Stomach (tissue), 9 donors: ENCODE data around the gene CEP192. TPM values are rescaled to one million over a fixed set of nuclear protein-coding genes. Genes with fewer than 3 reads are reported as not detected.

ENCODE experiments used
- DNase-seq, 2 donors: peaks; one replicate each; pipeline versions ENCODE4 v3.0.0 to v3.0.0-alpha.2; 2013 to 2019
- H3K27ac ChIP-seq, 5 donors: fragments of 200-600 bp in 4 of 5; sonication (generic) in 4 of 5; one replicate each; pipeline ENCODE4 v1.5.1; 2013 to 2019; ENCODE audit warnings: mild to moderate bottlenecking in 1 of 5, moderate library complexity in 1 of 5
- H3K27me3 ChIP-seq, 3 donors: fragments of 200-600 bp; sonication (generic); one replicate each; pipeline ENCODE4 v1.5.1; 2017 to 2019; ENCODE audit warnings: mixed run types in 1 of 3
- H3K36me3 ChIP-seq, 4 donors: fragments of 200-600 bp; sonication (generic); 1 replicate in 3 of 4; 2 replicates in 1 of 4; pipeline ENCODE4 v1.5.1; 2016 to 2019
- H3K4me1 ChIP-seq, 4 donors: fragments of 200-600 bp; sonication (generic); one replicate each; pipeline ENCODE4 v1.5.1; 2016 to 2019
- H3K4me3 ChIP-seq, 4 donors: fragments of 200-600 bp; sonication (generic) in 3 of 4; one replicate each; pipeline ENCODE4 v1.5.1; 2016 to 2019; ENCODE audit warnings: mild to moderate bottlenecking in 1 of 4
- H3K9me3 ChIP-seq, 4 donors: fragments of 200-600 bp; sonication (generic); one replicate each; pipeline ENCODE4 v1.5.1; 2016 to 2019
- CTCF ChIP-seq, 7 experiments: fragments of 450-650 bp in 4 of 7; fragments of 200-600 bp in 3 of 7; sonication (generic) in 3 of 7; IDR thresholded peaks; one replicate each; pipeline ENCODE4 v1.5.1; 2016 to 2019; ENCODE audit warnings: antibody characterized with exemption in 7 of 7, control low read depth in 2 of 7, mild to moderate bottlenecking in 1 of 7
- EP300 ChIP-seq: sonication (generic); formaldehyde crosslinking; IDR thresholded peaks from one replicate; pipeline ENCODE4 v1.6.1; 2017; ENCODE audit warnings: antibody characterized with exemption
- POLR2A ChIP-seq, 4 donors: fragments of 450-650 bp; IDR thresholded peaks; one replicate each; pipeline ENCODE4 v1.6.1; 2016; ENCODE audit warnings: antibody characterized with exemption in 4 of 4, control low read depth in 2 of 4, mild to moderate bottlenecking in 1 of 4, moderate library complexity in 1 of 4
- POLR2AphosphoS5 ChIP-seq, 3 donors: sonication (generic); formaldehyde crosslinking; IDR thresholded peaks; one replicate each; pipeline ENCODE4 v1.6.1; 2016; ENCODE audit warnings: antibody characterized with exemption in 3 of 3
- WGBS, 5 donors: extraction: QIAGEN DNeasy Blood & Tissue Kit in 3 of 5; methylation state at CpG; one replicate each; pipeline versions ENCODE4 v1.1.5 to v1.1.7; 2013 to 2018; 5-methylcytosine and 5-hydroxymethylcytosine counted together
- intact Hi-C: fragments of 100-400 bp; cut with DNase I; formaldehyde crosslinking; loops from one replicate; pipeline ENCODE4 v1.15.1; 2023; ENCODE audit warnings: low total_unique reads
- polyA plus RNA-seq, 3 donors: library from polyadenylated mRNA; stranded (reverse); fragments of 200-250 nt; gene quantifications; one replicate each; pipeline ENCODE4 v1.2.3, GENCODE V29; 2013
- total RNA-seq, 5 donors: library from RNA; depleted of rRNA; stranded (reverse); fragments of >200 nt; gene quantifications; one replicate each; pipeline versions ENCODE4 v1.1.0 to v1.2.3, GENCODE V29; 2014 to 2016
- donor health status: healthy with polysubstance abuse.
- donor health status: Bipolar disorder and iron deficiency.
- donor health status: healthy.

The CEP192 gene
- total and polyA plus RNA-seq, 8 donors = 6.4 to 55.8 (median 34.0) TPM

GRCh38 chr18:13032173-13032572 is 41.0 kb downstream of the CEP192 start:
- Histone ChIP-seq H3K4me3 (no peak overlapping the region), H3K4me1 (no peaks in the 10 kb centered on the region), H3K27ac (no peak overlapping the region), H3K27me3 (no peaks in the 10 kb centered on the region), H3K9me3 (no peaks in the 10 kb centered on the region), H3K36me3 (peaks cover 4 to 87% (median 76%) of the 10 kb centered on the region in 4 donors)
- TF ChIP-seq EP300 (no peak), POLR2AphosphoS5 (IDR thresholded peaks at IDR 0.05) (no peak), POLR2A (IDR thresholded peaks at IDR 0.05) (no peak), CTCF (IDR thresholded peaks at IDR 0.05) (no peak)
- intact Hi-C loops = no loop called here
- WGBS, 5 donors = 87 to 91% (median 90%) methylated on average over 4 to 5 of the region's 5 CpGs
- no peak for DNase-seq

DNA sequence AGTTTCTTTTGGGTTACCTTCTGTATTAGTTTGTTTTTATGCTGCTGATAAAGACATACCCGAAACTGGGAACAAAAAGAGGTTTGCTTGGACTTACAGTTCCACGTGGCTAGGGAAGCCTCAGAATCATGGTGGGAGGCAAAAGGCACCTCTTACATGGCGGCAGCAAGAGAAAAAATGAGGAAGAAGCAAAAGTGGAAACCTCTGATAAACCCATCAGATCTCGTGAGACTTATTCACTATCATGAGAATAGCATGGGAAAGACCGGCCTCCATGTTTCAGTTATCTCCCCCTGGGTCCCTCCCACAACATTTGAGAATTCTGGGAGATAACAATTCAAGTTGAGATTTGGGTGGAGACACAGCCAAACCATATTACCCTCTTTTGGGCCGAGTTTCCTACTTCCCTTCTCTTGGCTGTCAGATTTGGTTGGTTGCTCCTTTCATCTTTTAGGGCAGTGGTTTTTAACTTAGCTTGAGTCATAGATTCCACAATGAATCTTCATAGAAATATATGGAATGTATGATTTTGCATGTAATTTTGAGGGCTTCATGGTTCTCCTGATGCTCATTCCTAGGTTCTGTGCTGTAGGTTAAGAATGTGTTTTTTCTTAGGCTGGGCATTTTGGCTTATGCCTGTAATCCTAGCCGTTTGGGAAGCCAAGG is 44.2 kb downstream of the CEP192 start:
- Histone ChIP-seq H3K27me3 (no peaks in the 10 kb centered on the region), H3K4me1 (no peaks in the 10 kb centered on the region), H3K9me3 (no peaks in the 10 kb centered on the region), H3K27ac (no peak overlapping the region), H3K36me3 (peaks cover 0 to 74% (median 64%) of the 10 kb centered on the region in 4 donors), H3K4me3 (no peak overlapping the region)
- no peak for TF ChIP-seq POLR2AphosphoS5 (IDR thresholded peaks at IDR 0.05)
- WGBS, 5 donors = 92 to 97% (median 95%) methylated on average over 7 of the region's 7 CpGs
- no peak for DNase-seq
- intact Hi-C loops = no loop called here

GRCh38 chr18:13036622-13037320 is 45.6 kb downstream of the CEP192 start:
- H3K9me3 ChIP-seq = no peaks in the 10 kb centered on the region
- no peak overlapping the region for H3K4me3 ChIP-seq
- no peaks in the 10 kb centered on the region for H3K4me1 ChIP-seq
- intact Hi-C loops = no loop called here
- peaks cover 0 to 68% (median 60%) of the 10 kb centered on the region in 4 donors for H3K36me3 ChIP-seq
- no peak for TF ChIP-seq POLR2A (IDR thresholded peaks at IDR 0.05)
- TF ChIP-seq CTCF (IDR thresholded peaks at IDR 0.05) = no peak
- no peak for TF ChIP-seq EP300
- no peak for TF ChIP-seq POLR2AphosphoS5 (IDR thresholded peaks at IDR 0.05)
- 67 to 91% (median 83%) methylated on average over 3 to 7 of the region's 7 CpGs for WGBS, 5 donors
- DNase-seq = no peak
- no peak overlapping the region for H3K27ac ChIP-seq
- no peaks in the 10 kb centered on the region for H3K27me3 ChIP-seq

DNA sequence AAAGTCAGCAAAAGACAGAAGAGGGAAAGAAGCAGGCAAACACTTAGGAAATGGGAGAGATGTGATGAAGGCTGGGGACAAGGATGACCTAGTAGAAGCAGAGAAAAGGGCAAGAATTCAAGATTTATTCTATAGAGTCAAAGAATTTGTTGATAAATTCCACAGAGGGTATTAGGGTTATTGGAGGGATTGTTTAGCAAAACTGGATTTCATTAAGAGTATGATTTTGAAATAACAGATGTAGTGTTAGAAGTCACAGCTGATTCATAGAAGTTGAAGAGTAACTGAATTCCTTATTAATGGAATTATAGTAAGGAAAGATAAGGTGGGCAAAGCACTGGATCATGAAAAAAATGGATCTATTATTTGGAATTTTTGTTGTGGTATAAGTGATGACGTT is 48.6 kb downstream of the CEP192 start:
- WGBS, 5 donors = 86 to 93% (median 90%) methylated on average over 1 of the region's 1 CpG
- Histone ChIP-seq H3K4me1 (no peaks in the 10 kb centered on the region), H3K27me3 (no peaks in the 10 kb centered on the region), H3K27ac (no peak overlapping the region), H3K9me3 (no peaks in the 10 kb centered on the region), H3K4me3 (no peak overlapping the region), H3K36me3 (peaks cover 0 to 62% (median 54%) of the 10 kb centered on the region in 4 donors)
- intact Hi-C loops = no loop called here
- DNase-seq = no peak
- TF ChIP-seq POLR2A (IDR thresholded peaks at IDR 0.05) = no peak
- TF ChIP-seq CTCF (IDR thresholded peaks at IDR 0.05) = no peak
- no peak for TF ChIP-seq EP300
- TF ChIP-seq POLR2AphosphoS5 (IDR thresholded peaks at IDR 0.05) = no peak

DNA sequence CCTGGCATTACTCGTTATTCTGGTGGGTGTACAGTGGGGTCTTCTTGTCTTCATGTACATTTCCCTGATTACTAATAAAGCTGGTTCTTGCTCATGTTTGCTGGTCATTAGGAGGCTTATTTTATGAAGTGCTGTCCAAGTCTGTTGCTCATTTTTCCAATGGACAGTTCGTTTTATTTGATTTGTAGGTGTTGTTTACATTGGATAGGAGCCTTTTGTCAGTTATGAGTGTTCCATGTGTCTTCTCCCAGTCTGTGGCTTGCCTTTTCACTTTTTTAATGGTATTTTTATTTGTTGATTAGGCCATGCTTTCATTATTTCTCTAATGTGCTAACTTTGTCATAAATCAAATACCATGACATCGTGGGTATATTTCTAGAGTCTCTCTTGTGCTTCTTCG is 51.9 kb downstream of the CEP192 start:
- H3K27me3 ChIP-seq = no peaks in the 10 kb centered on the region
- WGBS, 5 donors = 89 to 92% (median 91%) methylated on average over 4 of the region's 4 CpGs
- no peak for DNase-seq
- no peak for TF ChIP-seq POLR2AphosphoS5 (IDR thresholded peaks at IDR 0.05)
- TF ChIP-seq EP300 = no peak
- no peak for TF ChIP-seq CTCF (IDR thresholded peaks at IDR 0.05)
- TF ChIP-seq POLR2A (IDR thresholded peaks at IDR 0.05) = no peak
- peaks cover 0 to 47% (median 44%) of the 10 kb centered on the region in 4 donors for H3K36me3 ChIP-seq
- no peaks in the 10 kb centered on the region for H3K9me3 ChIP-seq
- intact Hi-C loops = no loop called here
- no peak overlapping the region for H3K4me3 ChIP-seq
- no peak overlapping the region for H3K27ac ChIP-seq
- H3K4me1 ChIP-seq = no peaks in the 10 kb centered on the region
